AG09319 (cell line): ENCODE data around the gene HSD17B8.

Experiments
- DNase-seq: peaks from one replicate; pipeline ENCODE4 v3.0.0-alpha.2; 2010; ENCODE audit warnings: low read depth; ENCODE audit errors: extremely low read depth
- TF ChIP-seq, protein P1 (sequence below): IDR thresholded peaks from 2 replicates; pipeline ENCODE4 v1.5.1; 2011; ENCODE audit warnings: low read depth, mild to moderate bottlenecking, inconsistent platforms, low read length, moderate library complexity

Gene HSD17B8

DNA sequence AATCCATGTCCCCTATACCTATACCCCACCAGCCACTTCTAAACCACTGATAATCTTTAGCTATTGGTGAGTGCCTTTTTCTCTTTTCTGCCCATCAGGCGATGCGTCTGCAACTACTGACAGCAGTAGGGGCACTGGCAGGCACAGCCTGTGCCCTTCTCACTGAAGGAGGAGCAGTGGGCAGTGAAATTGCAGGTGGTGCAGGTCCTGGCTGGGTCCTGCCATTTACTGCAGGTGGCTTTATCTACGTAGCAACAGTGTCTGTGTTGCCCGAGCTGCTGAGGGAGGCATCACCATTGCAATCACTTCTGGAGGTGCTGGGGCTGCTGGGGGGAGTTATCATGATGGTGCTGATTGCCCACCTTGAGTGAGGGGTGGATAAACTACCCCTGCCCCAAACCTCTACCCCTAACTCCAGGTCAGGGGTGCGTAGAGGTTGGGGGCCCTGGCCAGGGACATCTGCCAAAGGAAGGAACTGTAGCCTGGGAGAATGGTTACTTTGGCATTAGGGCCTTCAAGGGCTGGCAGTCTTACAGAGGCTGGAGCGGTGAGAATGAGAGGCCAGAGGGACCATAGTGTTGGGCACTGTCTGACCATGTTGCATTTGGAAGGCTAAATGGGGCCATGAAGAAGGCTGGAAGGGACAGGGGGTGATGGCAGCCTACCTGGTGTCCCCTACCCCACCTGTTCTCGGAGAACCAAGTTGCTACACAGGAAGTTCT is 851 bp upstream of the HSD17B8 start:
- TF ChIP-seq, protein P1, sequence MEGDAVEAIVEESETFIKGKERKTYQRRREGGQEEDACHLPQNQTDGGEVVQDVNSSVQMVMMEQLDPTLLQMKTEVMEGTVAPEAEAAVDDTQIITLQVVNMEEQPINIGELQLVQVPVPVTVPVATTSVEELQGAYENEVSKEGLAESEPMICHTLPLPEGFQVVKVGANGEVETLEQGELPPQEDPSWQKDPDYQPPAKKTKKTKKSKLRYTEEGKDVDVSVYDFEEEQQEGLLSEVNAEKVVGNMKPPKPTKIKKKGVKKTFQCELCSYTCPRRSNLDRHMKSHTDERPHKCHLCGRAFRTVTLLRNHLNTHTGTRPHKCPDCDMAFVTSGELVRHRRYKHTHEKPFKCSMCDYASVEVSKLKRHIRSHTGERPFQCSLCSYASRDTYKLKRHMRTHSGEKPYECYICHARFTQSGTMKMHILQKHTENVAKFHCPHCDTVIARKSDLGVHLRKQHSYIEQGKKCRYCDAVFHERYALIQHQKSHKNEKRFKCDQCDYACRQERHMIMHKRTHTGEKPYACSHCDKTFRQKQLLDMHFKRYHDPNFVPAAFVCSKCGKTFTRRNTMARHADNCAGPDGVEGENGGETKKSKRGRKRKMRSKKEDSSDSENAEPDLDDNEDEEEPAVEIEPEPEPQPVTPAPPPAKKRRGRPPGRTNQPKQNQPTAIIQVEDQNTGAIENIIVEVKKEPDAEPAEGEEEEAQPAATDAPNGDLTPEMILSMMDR: no peak
- DNase-seq: no peak

DNA sequence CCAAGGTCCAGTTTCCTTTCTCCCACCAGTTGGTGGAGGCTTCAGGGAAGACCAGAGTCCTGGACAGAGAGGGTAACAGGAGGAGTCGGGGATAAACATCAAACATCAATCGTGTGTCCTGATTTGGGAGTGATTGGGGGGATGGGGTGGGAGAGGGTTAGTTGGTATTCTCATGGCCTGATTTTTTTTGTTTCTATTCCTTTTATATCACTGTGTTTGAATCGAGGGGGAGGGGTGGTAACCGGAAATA is 365 bp upstream of the HSD17B8 start:
- DNase-seq: no peak
- TF ChIP-seq, protein P1: no peak

DNA sequence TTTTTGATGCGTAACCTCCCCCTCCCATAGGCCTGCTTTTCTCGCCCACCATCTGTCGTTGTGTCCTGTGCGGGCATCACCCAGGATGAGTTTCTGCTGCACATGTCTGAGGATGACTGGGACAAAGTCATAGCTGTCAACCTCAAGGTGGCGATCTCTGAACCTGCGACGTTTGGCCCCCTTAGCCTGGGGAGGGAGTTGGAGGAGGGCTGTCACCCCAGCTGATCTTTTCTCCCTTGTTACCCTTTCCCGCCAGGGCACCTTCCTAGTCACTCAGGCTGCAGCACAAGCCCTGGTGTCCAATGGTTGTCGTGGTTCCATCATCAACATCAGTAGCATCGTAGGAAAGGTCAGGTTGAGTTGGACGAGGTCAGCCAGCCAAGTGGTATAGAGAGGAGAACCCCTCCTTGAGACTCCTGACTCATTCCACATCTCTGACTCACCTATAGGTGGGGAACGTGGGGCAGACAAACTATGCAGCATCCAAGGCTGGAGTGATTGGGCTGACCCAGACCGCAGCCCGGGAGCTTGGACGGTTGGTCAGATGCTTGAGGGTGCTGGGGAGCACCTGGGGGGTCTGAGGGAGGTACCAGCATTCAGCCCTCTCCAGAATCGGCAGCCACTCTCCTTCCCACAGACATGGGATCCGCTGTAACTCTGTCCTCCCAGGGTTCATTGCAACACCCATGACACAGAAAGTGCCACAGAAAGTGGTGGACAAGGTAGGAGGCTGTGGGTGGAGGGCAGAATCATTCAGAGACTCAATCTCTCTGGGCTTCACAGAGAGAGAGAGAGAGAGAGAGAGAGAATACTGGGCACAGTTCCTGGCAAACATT is 954 bp downstream of the HSD17B8 start:
- no peak for DNase-seq
- TF ChIP-seq, protein P1: peak; percentile 2

DNA sequence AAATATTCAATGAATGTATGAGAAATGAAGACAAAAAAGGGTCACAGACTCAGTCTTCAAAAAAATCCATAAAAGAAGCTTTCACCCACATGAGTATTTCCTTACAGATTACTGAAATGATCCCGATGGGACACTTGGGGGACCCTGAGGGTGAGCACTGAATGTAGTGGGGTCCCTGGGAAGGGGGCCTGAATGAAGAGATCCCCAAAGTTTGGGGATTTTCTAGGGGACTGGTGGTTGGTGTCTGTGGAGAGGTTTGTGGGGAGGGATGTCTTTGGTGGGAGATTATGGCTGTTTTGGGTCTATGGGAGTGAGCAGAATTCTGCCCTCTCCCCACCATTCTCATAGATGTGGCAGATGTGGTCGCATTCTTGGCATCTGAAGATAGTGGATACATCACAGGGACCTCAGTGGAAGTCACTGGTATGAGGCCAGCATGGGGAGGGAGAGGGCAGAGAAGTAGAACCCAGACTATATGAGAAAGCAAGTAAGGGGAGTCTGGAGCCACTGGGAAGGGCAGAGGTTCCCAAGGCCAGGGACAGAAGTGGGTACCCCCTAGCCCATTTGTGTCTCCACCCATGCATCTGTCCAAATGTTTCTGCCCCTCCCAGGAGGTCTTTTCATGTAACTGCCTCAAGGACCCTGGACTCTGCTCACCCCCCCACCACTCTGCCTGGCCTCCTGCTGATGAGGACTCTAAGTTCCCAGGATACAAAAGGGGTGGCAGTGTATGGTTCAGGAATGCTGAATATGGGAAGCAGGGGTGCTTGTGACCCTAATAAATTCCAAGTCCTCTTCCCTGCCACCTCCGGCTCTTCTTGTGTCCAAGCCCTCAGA is 1.8 kb downstream of the HSD17B8 start:
- TF ChIP-seq, protein P1: no peak
- DNase-seq: no peak

DNA sequence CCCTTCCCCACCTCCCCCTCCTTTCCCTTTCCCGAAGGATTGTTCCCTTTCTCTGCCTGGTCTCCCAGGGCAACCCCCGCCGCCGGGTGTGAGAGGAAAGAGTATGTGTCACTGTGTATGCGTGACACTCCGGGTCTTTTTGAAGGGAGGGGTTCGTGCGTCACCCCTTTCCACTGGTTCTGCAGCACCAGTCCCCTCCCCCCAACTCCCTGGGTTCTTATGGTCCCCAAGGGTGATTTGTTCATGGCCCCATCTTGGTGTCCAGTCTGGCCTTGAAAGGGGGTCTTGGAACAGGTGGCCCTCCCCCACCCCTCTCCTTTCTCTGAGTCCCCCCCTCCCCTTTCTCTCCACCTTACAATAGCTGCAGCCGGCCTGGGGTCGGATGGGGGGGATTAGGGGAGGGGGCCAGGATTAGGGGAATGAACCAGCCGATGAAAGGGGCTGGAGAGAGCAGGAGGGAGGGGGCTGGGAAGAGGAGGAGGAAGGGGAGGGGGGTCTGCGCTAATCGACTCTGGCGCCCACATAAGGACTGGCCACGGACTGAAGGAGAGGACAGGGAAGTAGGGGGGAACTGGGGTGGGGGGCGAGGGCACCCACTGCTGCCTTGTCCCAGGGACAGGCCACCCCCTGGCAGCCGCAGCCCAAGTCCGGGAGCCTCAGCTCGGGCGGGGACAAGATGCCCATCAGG is 2.6 kb downstream of the HSD17B8 start:
- no peak for DNase-seq
- TF ChIP-seq, protein P1: no peak

DNA sequence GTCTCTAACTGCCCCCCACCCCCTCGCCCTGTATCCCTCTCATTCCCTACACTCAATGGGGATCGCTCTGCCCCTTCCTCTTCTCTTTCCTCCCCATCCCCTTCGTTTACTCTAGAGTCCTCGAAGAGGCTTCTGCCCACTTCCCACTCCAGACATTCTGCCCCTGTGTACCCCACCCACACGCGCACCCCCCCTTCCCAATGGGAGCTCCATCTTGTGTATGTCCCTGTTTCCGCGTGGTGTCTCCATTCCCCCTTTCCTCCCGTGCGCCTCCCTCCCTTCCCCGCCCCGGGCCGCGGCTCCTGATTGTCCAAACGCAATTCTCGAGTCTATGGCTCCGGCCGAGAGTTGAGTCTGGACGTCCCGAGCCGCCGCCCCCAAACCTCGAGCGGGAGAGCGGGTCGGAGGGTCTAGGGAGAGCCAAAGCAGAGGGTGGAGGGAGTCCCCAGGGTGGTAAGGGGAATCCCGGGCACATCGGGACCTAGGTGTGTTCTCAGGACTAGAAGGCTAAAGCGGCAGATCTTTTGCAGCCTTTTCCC is 3.2 kb downstream of the HSD17B8 start:
- DNase-seq: no peak
- TF ChIP-seq, protein P1: no peak
